K562 (cell line): ENCODE measurements around the gene ACTN3. TPM values are rescaled to one million over a fixed set of nuclear protein-coding genes. Genes with fewer than 3 reads are reported as not detected.

Source experiments
- ARID2 ChIP-seq: fragments of 450-650 bp; IDR thresholded peaks from 2 replicates; pipeline ENCODE4 v1.6.1; 2017; ENCODE audit warnings: antibody characterized with exemption, mild to moderate bottlenecking
- ATF6 ChIP-seq: sonication (generic); formaldehyde crosslinking; IDR thresholded peaks from 2 replicates; pipeline ENCODE4 v1.4.0; 2020; ENCODE audit warnings: mild to moderate bottlenecking, missing genetic modification reagents
- BCLAF1 ChIP-seq, 2 experiments: fragments of 450-650 bp in 1 of 2; IDR thresholded peaks; 2 replicates each; pipeline ENCODE4 v1.6.1; 2011 to 2017; ENCODE audit warnings: low read depth in 2 of 2, antibody characterized with exemption in 1 of 2, borderline replicate concordance in 1 of 2, low read length in 1 of 2, mild to moderate bottlenecking in 1 of 2, mixed read lengths in 1 of 2; ENCODE audit not compliant: control insufficient read depth in 1 of 2
- CBFA2T3 ChIP-seq: fragments of 450-650 bp; IDR thresholded peaks from 2 replicates; pipeline ENCODE4 v1.6.1; 2017
- CREM ChIP-seq: IDR thresholded peaks from 2 replicates; pipeline ENCODE4 v1.6.1; 2014; ENCODE audit warnings: antibody characterized with exemption, low read depth
- CXXC5 ChIP-seq: fragments of 250-450 bp; sonication (Bioruptor Pico); IDR thresholded peaks from 2 replicates; pipeline ENCODE4 v1.8.0; 2022; ENCODE audit warnings: inconsistent platforms, mild to moderate bottlenecking, moderate library complexity
- EP300 ChIP-seq: IDR thresholded peaks from 2 replicates; pipeline ENCODE4 v1.6.1; 2012; ENCODE audit warnings: low read length, improper control_type of control experiment
- FOSL1 ChIP-seq: fragments of 200-800 bp; sonication (Bioruptor generic); conservative IDR thresholded peaks from 2 replicates; pipeline ENCODE4 v1.6.1; 2016; ENCODE audit warnings: missing genetic modification characterization, missing compliant biosample characterization
- GATAD2B ChIP-seq: fragments of 450-650 bp; IDR thresholded peaks from 2 replicates; pipeline ENCODE4 v1.6.1; 2017; ENCODE audit warnings: mild to moderate bottlenecking, borderline replicate concordance
- MAFF ChIP-seq: IDR thresholded peaks from 2 replicates; pipeline ENCODE4 v1.6.1; 2012; ENCODE audit warnings: low read length, improper control_type of control experiment
- MBD2 ChIP-seq: sonication (generic); IDR thresholded peaks from 2 replicates; pipeline ENCODE4 v1.6.1; 2016; ENCODE audit warnings: low read depth, borderline replicate concordance
- RERE ChIP-seq: sonication (generic); formaldehyde crosslinking; IDR thresholded peaks from 2 replicates; pipeline ENCODE4 v1.8.0; 2023; ENCODE audit warnings: missing genetic modification reagents, mild to moderate bottlenecking, borderline replicate concordance
- SMC3 ChIP-seq: conservative IDR thresholded peaks from 2 replicates; pipeline ENCODE4 v1.6.1; 2011; ENCODE audit warnings: low read depth, low read length, improper control_type of control experiment; ENCODE audit not compliant: insufficient read depth
- TGIF2 ChIP-seq: sonication (generic); formaldehyde crosslinking; IDR thresholded peaks from 2 replicates; pipeline ENCODE4 v1.8.1; 2022; ENCODE audit warnings: mild to moderate bottlenecking, missing genetic modification reagents, moderate library complexity
- ZNF12 ChIP-seq: sonication (generic); formaldehyde crosslinking; IDR thresholded peaks from 2 replicates; pipeline ENCODE4 v1.4.0; 2020; ENCODE audit warnings: mild to moderate bottlenecking, missing genetic modification reagents
- ZNF217 ChIP-seq: sonication (generic); formaldehyde crosslinking; IDR thresholded peaks from 2 replicates; pipeline ENCODE4 v1.8.0; 2022; ENCODE audit warnings: mild to moderate bottlenecking, missing genetic modification reagents
- ZNF282 ChIP-seq: sonication (generic); formaldehyde crosslinking; IDR thresholded peaks from 2 replicates; pipeline ENCODE4 v1.8.1; 2023; ENCODE audit warnings: missing genetic modification reagents
- ZNF41 ChIP-seq: fragments of 250-450 bp; sonication (Bioruptor Pico); conservative IDR thresholded peaks from 2 replicates; pipeline ENCODE4 v1.4.0; 2020; ENCODE audit warnings: mild to moderate bottlenecking
- polyA plus RNA-seq, 8 experiments: library from polyadenylated mRNA; depleted of rRNA in 4 of 8; stranded (reverse) in 5 of 8; unstranded in 3 of 8; fragments of >200 nt; fragmentation: Nextera tagmentation in 2 of 8; fragmentation: Illumina TruSeq in 1 of 8; extraction: Ambion mirVana in 2 of 8; extraction: Trizol in 1 of 8; gene quantifications; 2 replicates each; pipeline versions ENCODE4 v1.2.1 to v1.2.3, GENCODE V29; 2011 to 2014; ENCODE audit warnings: inconsistent platforms in 1 of 8, missing spikeins in 1 of 8
- total RNA-seq, 7 experiments: library from RNA; depleted of rRNA in 6 of 7; stranded (reverse); fragments of >200 nt in 6 of 7; fragmentation: Illumina TruSeq in 2 of 7; extraction: Trizol in 2 of 7; gene quantifications; 2 replicates each; pipeline versions ENCODE4 v1.2.1 to v1.2.3, GENCODE V29; 2011 to 2021; ENCODE audit warnings: low replicate concordance in 1 of 7

ACTN3 gene
- total and polyA plus RNA-seq, 9 of the 15 experiments (the other 6 are each of a cell fraction or from before 2014, with no cell fraction given), result not detected

- TF ChIP-seq BCLAF1 (IDR thresholded peaks at IDR 0.05; ENCODE audit: borderline replicate concordance in 1 of 2, control insufficient read depth in 1 of 2, low read depth in 2 of 2, low read length in 1 of 2) (peak in 1 of 2 experiments; percentile 92; a peak in 2 of 4 replicates), ZNF12 (peak; percentile 46; the same call in 1 of the 2 replicates), CBFA2T3 (no peak), ZNF282 (no peak), FOSL1 (no peak; the same call in 1 of the 2 replicates), ARID2 (no peak), CXXC5 (CRISPR knock-in tag) (peak; percentile 66), ZNF41 (CRISPR knock-in tag) (no peak), RERE (CRISPR knock-in tag) (no peak), MBD2 (peak; percentile 83; the same call in 1 of the 2 replicates), SMC3 (no peak), MAFF (no peak), CREM (peak; percentile 81), EP300 (no peak), ZNF217 (CRISPR knock-in tag) (no peak), TGIF2 (CRISPR knock-in tag) (no peak), GATAD2B (no peak; the same call in 1 of the 2 replicates), ATF6 (CRISPR knock-in tag) (0 out of 2 replicates have a peak, but pooled peaks have one; percentile 26)
Observed at GRCh38 chr11:66510271-66510989, 36.3 kb upstream of the ACTN3 start, which contains the start of gene BBS1 (continued).
